Pons (tissue), 1 donor: ENCODE measurements around the gene RAB6C.
"Not testable (repeated sequence)": the region's sequence is repeated elsewhere in the genome, so short reads cannot be mapped to it uniquely, and the experiment has no call there.

ENCODE experiments used
- DNase-seq: peaks from one replicate; pipeline ENCODE4 v3.0.0-alpha.2; 2016; ENCODE audit warnings: low spot score

RAB6C gene

GRCh38 chr2:129996657-129997237 lies 17.3 kb downstream of the RAB6C start:
- not testable (repeated sequence) for DNase-seq

DNA sequence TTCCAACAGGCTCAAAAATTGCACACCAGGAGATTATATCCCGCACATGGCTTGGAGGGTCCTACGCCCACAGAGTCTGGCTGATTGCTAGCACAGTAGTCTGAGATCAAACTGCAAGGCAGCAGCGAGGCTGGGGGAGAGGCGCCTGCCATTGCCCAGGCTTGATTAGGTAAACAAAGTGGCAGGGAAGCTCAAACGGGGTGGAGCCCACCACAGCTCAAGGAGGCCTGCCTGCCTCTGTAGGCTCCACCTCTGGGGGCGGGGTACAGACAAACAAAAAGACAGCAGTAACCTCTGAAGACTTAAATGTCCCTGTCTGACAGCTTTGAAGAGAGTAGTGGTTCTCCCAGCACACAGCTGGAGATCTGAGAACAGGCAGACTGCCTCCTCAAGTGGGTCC lies 19.3 kb downstream of the RAB6C start:
- not testable (repeated sequence) for DNase-seq

- DNase-seq: not testable (repeated sequence)
These were observed 26.4 kb downstream of the RAB6C start for GRCh38 chr2:130005862-130006261.

DNA sequence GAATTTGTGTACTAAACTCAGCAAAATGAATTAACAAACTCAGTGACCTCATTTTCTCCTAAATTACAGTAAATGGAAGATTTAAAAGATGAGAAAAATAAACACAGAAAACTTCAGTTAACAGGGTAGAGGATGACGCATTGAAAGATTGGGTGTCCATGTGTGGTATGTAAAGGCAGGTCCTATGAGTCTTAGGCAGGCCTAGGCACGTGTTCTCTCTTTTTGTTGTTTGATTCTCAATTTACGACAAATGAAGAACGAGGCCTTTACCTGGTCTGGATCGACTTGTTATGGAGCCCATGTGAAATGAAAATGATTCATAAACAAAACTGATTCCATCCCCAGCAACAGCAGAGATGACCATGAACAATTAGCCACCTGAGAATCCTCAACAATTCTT lies 37.2 kb downstream of the RAB6C start:
- DNase-seq: not testable (repeated sequence)

GRCh38 chr2:130019402-130019801 lies 39.9 kb downstream of the RAB6C start:
- DNase-seq: no peak

DNA sequence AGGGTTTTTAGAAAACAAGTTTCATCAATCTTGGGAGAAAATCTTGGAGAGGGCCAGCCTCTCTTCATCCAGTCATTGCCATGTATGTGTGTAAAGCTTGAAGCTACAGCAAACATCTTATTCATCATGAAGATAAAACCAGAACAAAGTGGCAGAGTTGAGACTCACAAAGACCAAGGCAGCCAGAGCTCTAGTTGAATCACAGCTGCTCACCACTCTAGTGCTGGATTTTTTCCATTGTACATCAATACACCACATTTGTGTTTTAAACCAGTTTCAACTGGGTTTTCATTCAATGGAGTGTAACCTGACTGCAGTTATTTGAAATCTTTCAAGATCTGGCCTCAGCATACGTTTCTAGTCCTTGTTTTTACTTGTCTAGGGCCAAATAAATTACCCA lies 40.6 kb downstream of the RAB6C start:
- DNase-seq: not testable (repeated sequence)

DNA sequence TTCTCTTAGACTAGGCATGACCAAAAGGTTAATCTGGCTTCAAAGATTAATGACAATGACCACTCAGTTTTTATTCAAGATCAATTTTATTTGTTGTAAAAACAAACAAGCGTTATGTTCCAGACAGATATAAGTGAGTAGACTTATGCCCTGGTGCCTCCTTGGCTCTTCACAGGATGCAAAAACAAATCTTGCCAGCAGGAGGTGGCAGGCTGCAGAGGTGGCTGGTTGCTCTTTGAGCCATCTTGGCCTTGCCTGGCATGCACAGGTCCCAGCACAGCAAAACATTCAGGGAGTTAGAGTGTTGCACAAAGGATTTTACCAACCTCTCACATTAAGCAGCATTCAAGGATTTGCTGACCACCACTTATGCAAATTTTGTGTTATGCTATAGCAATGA lies 46.5 kb downstream of the RAB6C start:
- DNase-seq: peak; percentile 3
